Stimulated activated CD8-positive, alpha-beta memory T cell treated with anti-CD3 and anti-CD28 coated beads, Interleukin-4, amount 100 ng/mL, for 24 hours (primary cell): Measurements from ENCODE around the gene TSPAN14.
"Not testable (repeated sequence)": the region's sequence is repeated elsewhere in the genome, so short reads cannot be mapped to it uniquely, and the experiment has no call there.

Experiments used
- DNase-seq: peaks from one replicate; pipeline ENCODE4 v3.0.0-alpha.2; 2020; ENCODE audit warnings: low read depth

TSPAN14 gene

DNA sequence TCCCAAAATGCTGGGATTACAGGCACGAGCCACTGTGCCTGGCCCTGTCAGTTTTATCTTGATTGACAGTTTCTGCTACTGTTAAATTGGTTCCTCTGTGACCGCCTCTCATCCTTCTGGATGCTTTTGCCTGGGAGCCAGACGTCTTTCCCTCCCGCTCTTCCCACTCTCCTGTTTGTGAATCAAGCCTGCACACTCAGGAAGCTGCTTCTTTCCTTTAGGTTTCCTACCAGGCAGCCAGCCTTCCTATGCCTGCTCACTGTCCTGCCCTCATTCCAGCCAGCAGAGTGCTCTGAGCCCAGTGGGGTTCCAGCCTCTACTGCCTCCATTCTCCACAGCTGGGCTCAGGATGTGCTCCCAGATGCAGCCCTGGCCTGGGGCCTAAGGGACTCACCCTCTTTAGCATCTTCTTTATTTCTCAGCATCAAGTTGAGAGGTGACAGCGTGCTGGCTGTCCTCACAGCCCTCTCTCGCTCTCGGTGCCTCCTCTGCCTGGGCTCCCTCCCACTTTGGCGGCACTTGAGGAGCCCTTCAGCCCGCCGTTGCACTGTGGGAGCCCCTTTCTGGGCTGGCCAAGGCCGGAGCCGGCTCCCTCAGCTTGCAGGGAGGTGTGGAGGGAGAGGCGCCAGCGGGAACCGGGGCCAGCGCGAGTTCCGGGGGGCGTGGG lies 88.7 kb downstream of the TSPAN14 start:
- DNase-seq, result no peak

DNA sequence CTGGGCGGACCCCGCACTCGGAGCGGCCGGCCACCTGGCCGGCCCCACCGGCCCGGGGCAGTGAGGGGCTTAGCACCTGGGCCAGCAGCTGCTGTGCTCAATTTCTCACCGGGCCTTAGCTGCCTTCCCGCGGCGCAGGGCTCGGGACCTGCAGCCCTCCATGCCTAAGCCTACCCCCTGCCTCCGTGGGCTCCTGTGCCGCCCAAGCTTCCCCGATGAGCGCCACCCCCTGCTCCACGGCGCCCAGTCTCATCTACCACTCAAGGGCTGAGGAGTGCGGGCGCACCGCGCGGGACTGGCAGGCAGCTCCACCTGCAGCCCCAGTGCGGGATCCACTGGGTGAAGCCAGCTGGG lies 89.2 kb downstream of the TSPAN14 start:
- DNase-seq, result not testable (repeated sequence)

DNA sequence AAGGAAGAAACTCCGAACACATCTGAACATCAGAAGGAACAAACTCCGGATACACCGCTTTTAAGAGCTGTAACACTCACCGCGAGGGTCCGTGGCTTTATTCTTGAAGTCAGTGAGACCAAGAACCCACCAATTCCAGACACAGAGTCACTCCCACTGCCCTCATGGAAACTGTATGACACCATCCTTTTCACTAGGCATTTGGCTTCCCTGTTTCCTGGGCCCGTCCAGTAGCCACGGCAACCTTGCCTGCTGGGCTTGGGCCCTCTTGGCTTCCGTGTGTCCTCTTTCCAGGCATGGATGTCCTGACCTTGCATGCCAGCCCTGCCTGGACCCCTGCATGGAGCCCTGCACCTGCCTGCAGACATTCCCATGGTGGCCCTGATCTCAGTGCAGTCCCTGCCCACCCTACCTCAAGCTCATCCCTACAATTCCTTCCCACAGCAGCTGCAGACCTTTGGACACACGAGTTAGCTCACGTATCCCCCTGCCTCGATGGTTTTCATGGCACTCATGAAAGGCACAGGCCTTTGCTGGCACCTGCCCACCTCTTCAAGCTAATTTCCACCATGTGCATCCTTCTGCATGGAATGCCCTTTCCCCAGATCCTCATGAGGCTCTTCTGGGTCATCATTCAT lies 90.3 kb downstream of the TSPAN14 start:
- no peak for DNase-seq

DNA sequence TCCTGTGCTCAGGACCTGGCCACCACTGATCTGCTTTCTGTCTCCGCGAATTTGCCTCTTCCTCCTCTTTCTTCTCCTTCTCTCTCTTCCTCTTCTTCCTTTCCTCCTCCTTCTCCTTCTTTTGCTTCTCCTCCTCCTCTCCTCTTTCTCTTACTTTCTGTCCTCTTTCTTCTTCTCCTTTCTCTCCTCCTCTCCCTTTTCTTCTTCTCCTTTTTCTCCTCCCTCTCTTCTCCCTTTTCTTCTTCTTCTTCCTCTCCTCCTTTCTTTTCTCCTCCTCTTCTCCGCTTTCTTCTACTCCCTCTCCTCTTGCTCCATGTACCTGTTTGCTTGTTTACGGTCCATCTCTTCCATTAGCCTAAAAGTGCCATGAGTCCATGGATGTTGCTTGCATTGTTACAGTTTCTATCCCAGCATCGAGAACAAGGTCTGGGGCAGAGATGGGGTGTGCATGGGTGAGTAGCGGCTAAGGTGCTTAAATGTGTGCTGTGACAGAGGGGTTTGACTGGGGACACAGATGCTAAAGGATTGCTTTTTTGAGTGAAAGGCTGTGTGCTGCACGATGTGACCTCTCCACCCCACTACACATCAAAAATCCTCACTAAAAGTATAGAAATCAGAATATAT lies 91.3 kb downstream of the TSPAN14 start:
- no peak for DNase-seq

DNA sequence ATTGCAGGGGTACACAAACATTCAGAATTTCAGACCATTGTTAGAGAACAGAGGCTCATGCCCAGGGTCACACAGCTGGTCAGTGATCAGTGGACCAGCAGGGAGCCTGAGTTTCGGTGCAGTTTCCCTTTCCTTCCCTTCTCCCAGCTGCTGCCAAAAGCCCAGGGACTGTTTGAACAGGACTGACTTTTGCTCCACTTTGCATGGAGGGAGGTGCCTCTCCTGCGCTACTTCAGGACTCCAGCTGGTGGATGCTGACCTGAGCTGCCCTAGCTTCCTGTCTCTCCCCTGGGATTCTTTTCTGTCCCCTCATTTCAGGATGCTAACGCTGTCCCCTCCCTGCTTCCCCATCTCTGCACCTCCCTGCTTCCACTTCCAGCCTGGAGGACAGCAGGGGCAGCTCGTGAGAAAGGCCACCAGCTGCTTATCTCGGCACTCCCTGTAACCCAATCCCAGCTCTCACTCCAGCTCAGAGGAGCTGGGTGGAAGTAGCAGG lies 98.1 kb downstream of the TSPAN14 start:
- no peak for DNase-seq

DNA sequence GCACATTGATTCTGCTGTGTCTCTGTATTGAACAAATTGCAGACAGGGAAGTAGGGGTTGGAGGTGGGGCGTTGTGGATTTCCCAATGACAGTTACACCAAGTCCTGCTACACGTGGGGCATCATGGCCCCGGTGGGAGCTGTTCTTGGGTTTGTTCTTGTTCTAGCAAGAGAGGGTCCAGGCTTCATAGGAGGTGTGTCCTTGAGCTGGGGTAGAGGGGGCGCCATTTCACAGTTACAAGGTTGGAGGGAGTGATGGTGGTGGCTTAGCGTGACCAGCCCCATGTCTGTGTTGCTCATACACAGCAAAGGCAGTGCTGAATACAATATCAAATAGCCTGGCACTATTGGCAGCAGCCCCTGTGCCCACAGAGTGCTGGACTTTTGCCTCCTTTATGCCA lies 99.3 kb downstream of the TSPAN14 start:
- DNase-seq, result no peak

DNA sequence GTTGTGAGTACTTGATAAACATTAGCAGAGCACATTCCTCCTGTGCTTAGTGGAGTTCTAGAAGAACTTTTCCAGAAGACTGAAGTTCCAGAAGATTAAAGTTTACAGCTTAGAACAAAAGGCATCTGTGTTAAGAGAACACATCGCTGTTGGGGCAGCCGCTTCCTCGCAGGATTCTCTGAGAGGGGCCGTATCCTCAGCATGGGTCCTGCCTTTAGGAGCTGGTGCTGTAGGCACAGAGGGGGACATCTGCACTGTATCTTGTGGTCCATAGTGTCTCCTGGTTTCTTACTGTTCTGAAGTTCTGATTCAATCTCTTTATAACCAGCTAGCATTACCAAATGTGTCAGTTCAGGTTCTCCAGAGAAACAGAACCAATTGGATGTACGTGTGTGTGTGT lies 99.9 kb downstream of the TSPAN14 start:
- no peak for DNase-seq

DNA sequence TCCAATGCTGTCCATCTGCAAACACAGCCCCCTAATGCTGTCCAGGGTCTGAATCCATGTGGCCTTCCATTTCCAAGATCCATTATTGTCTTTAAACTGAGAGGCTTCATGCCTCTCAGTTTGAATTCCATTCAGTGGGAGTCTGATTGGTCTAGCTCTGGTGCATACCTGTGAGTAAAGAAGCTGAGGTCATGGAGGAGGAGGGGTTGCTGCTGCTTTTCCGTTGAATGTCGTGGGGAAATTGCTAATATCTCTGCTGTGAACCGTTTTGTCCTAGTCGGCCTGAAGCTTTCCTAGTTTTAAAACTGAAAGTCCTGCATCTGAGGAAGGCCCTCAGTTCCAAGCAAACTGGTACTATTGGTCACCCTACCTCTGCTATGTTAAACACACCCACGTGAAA lies 101.3 kb downstream of the TSPAN14 start:
- no peak for DNase-seq

DNA sequence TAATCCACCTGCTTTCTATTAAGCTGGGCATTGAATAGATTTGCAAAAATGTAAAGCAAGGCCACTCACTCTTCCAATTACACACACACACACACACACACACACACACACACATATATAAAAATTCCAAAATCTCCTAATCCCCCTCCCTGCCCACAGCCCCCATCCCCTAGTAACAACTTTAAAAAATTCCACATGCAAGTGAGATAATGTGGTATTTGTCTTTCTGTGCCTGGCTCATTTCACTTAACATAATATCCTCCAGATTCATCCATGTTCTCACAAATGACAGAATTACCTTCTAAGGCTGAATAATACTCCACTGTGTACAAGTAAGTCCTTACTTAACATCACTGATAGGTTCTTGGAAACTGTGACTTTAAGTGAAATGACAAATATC lies 107.8 kb downstream of the TSPAN14 start:
- no peak for DNase-seq

DNA sequence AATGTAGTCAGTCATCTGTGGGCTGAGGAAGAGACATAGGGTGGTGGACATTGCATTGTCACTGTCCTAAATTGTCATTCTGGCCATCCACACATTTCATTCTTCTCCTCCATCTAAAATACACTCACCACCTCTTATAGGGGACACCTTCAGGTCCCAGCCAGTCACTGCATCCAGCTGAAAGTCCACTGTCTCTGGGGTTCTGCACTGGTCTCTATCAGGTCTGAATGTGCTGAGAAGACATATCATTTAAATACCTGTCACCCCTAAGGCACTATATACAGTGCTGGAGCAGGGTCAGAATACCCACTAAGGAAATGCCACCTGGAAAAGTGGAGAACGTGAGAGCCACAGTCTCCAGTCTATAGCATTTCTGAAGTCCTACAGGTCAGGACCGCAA lies 113.2 kb downstream of the TSPAN14 start:
- no peak for DNase-seq

DNA sequence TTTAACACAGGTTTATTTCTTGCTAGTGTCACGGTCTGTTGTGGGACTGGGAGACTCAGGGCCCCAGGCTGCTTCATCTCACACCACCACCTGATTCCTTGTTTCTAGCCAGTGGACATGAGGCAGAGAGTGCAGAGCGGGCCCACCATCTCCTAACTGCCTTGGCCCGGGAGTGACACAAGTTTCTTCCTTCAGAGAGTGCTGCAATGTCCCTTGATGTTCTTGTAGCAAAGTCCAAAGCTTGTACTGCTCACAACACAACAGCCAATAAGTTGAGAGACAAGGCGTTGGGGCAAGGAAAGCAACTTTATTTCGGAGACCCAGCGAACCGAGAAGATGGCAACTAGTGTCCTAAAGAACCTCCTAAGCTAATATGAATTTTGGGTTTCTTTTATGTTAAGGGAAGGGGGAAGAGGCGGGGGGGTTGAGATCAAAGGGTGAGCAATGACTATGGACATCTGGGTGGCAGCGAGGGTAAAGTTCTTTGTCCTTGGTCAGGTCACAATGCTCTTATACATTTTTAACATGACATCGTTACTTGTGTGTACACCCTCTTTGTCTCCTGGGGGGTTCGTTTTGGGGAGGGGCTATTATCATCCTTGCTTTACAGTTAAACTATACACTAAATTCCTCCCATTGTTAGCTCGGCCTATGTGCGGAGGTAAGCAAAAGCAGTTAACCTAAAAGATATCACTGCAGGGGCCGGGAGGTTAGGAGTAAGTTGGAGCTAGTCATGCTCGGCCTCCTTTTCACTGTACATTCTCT lies 115.2 kb downstream of the TSPAN14 start:
- no peak for DNase-seq

DNA sequence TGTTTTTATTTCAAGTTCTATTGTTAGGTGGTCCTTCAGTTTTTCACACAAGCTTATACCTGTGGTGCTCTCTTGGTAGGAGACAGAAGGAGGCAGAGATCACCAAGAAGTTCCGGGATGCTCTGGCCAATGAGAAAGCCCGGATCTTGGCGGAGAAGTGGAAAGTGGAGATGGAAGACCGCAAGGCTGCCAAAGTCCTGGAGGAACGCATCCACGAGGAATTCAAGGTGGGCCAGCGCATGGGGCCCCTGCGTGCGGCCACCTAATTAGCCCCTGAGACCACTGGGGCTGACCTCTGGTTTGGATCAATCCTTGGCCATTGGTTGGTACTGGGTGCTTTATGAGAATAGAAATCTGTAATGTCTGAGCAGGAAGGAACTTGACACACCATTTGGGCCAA lies 117.2 kb downstream of the TSPAN14 start:
- DNase-seq, result no peak

- DNase-seq, result no peak
These were observed 125.2 kb downstream of the TSPAN14 start for GRCh38 chr10:80579181-80579763.

DNA sequence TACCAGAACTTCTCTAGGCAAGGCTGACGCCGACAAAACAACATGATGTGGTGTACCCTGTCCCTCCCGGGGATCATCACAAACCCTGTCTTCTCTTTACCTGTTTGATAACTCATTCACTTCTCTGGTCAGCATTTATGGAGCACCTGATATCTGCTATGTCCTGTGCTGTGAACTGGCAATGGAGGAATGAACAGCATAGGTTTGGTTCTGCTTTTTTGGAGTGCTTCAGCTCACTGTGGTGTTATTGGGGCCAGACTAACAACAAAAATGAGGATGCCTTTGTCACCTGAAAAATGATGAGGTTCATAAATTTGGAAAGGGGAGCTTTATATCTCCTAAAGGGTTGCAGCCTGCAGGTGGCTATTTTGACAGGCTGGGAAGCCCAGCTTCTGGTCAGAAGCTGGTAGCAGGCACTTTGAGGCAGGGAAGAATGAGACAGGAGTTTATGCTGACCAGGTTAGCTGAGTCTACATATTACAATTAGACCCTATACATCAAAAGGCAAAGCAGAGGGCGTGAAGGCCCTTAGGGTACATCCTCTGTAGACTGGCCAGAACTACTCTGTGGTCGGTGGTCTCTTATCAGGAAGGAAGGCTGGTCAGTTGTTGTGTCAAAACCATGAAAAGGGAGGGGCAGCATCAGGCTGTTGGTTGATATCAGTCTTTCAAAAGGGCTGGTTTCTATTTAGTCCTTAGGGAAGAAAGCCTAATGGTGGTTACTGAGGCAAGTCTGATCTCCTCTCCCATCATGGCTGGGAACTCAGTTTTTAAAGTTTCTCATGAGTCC lies 125.9 kb downstream of the TSPAN14 start:
- DNase-seq, result no peak

GRCh38 chr10:80580638-80581468 lies 126.7 kb downstream of the TSPAN14 start:
- no peak for DNase-seq

DNA sequence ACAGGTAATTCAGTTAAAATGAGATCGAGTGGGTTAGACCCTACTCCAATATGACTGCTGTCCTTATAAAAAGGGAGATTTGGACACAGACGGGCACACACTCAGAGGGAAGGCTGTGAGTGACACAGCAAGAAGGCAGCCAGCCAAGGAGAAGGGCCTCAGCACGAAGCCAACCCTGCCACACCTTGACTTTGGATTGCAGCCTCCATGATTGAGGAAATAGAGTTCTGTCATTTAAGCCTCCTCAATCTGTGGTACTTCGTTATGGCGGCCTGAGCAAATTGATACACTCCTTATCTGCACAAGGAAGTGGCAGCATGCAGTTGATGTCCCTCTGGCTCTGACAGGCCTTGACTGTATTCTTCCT lies 127.3 kb downstream of the TSPAN14 start:
- no peak for DNase-seq

- no peak for DNase-seq
These were observed 128.3 kb downstream of the TSPAN14 start for GRCh38 chr10:80582286-80582960.
